ENCODE data around the gene CA10. TPM values are rescaled to one million over a fixed set of nuclear protein-coding genes. Genes with fewer than 3 reads are reported as not detected.

Gene CA10
- total RNA-seq, 1 experiment from 2014 or later, result 0.46 TPM

DNA sequence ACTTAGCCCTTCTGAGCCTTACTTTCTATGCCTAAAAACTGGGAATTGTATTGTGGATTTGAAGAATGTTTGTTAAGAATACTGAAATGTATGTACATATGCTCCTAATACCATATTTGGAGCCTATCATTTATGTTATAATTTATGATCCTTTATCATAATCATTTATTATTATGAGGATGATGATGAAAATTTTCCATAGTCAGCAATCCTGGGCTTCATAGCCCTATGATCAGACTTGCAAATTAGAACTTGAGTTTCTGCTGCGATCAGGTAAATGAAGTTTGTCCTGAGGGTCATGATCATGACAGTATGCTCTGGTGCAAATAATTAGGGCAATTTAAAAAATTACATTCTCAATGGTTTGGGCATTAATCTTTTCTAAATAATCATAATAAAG lies 147.4 kb downstream of the CA10 start:
- no CpG with 5 or more reads among the region's 1 CpG for WGBS (ENCODE audit: extremely low coverage, insufficient read length, low lambda C conversion rate)
- Histone ChIP-seq H3K79me2 (ENCODE audit: insufficient read depth, low read length) (no peaks in the 10 kb centered on the region), H4K20me1 (ENCODE audit: control insufficient read depth, insufficient read depth, insufficient read length) (no peaks in the 10 kb centered on the region), H2BK12ac (ENCODE audit: insufficient read length, low read depth, low read length) (no peak overlapping the region), H3K4me1 (ENCODE audit: insufficient read depth, low read length) (no peaks in the 10 kb centered on the region), H4K5ac (ENCODE audit: insufficient read length, low read depth, low read length) (no peak overlapping the region), H3K27me3 (ENCODE audit: insufficient read depth, low read length) (no peaks in the 10 kb centered on the region), H3K23me2 (ENCODE audit: insufficient read length, low read depth, low read length, poor library complexity, severe bottlenecking) (no peaks in the 10 kb centered on the region), H3K9ac (ENCODE audit: extremely low read depth, insufficient read length, low read length) (no peak overlapping the region), H2BK120ac (ENCODE audit: low read depth, low read length, poor library complexity, severe bottlenecking) (no peak overlapping the region), H2BK20ac (ENCODE audit: low read depth, low read length, poor library complexity, severe bottlenecking) (no peak overlapping the region), H4K8ac (replicated peaks; ENCODE audit: insufficient read length, low read depth, low read length) (no peak overlapping the region), H2BK15ac (ENCODE audit: low read depth, low read length) (no peak overlapping the region), H2BK5ac (ENCODE audit: insufficient read length, low read length) (no peak overlapping the region), H3K14ac (ENCODE audit: insufficient read depth, low read length) (no peak overlapping the region), H3T11ph (ENCODE audit: low read length) (no peak overlapping the region), H2AK5ac (ENCODE audit: insufficient read length, low read length) (no peak overlapping the region), H2AFZ (ENCODE audit: low read length) (no peak overlapping the region), H3K9me3 (ENCODE audit: control insufficient read depth, low read depth, low read length) (no peaks in the 10 kb centered on the region), H4K91ac (ENCODE audit: insufficient read length, low read depth, low read length) (no peak overlapping the region), H3K56ac (ENCODE audit: insufficient read length, low read depth, low read length) (no peak overlapping the region), H3K4me2 (ENCODE audit: insufficient read depth, insufficient read length, low read length) (no peak overlapping the region), H3K79me1 (ENCODE audit: insufficient read depth, low read depth, low read length, poor library complexity, severe bottlenecking) (no peaks in the 10 kb centered on the region), H3K4ac (ENCODE audit: low read depth, low read length) (no peak overlapping the region), H3K27ac (ENCODE audit: insufficient read length, low read depth, low read length) (no peak overlapping the region), H3K23ac (ENCODE audit: insufficient read length, low read depth, low read length) (no peak overlapping the region), H3K18ac (ENCODE audit: insufficient read length, low read depth, low read length) (no peak overlapping the region)
- Mint-ChIP-seq H3K4me3 (no peak overlapping the region), H3K27ac (no peak overlapping the region), H3K4me1 (no peaks in the 10 kb centered on the region), H3K27me3 (ENCODE audit: low read depth) (no peaks in the 10 kb centered on the region), H3K36me3 (ENCODE audit: insufficient read depth in 1 of 3, low read depth in 3 of 3) (no peaks in the 10 kb centered on the region), H3K9me3 (peaks cover 0 to 4% of the 10 kb centered on the region in 2 experiments; a peak in 2 of 5 replicates)
- TF ChIP-seq, protein P1, sequence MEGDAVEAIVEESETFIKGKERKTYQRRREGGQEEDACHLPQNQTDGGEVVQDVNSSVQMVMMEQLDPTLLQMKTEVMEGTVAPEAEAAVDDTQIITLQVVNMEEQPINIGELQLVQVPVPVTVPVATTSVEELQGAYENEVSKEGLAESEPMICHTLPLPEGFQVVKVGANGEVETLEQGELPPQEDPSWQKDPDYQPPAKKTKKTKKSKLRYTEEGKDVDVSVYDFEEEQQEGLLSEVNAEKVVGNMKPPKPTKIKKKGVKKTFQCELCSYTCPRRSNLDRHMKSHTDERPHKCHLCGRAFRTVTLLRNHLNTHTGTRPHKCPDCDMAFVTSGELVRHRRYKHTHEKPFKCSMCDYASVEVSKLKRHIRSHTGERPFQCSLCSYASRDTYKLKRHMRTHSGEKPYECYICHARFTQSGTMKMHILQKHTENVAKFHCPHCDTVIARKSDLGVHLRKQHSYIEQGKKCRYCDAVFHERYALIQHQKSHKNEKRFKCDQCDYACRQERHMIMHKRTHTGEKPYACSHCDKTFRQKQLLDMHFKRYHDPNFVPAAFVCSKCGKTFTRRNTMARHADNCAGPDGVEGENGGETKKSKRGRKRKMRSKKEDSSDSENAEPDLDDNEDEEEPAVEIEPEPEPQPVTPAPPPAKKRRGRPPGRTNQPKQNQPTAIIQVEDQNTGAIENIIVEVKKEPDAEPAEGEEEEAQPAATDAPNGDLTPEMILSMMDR (conservative IDR thresholded peaks at IDR 0.05), result no peak
- no peak for DNase-seq

All from H9 (cell line).